T-helper 2 cell (primary cell): ENCODE measurements around the gene DNAJC8.

Experiments
- DNase-seq, 5 experiments: peaks; one replicate each; pipeline versions ENCODE4 v3.0.0 to v3.0.0-alpha.2; 2012 to 2022

The DNAJC8 gene

GRCh38 chr1:28170001-28170596 lies 62.7 kb downstream of the DNAJC8 start:
- DNase-seq, result no peak

- no peak for DNase-seq
Observed at GRCh38 chr1:28163496-28164161, 69.2 kb downstream of the DNAJC8 start.

- no peak for DNase-seq
Observed at GRCh38 chr1:28162151-28162550, 70.7 kb downstream of the DNAJC8 start.

- no peak for DNase-seq
Observed at GRCh38 chr1:28161751-28162150, 71.1 kb downstream of the DNAJC8 start.

GRCh38 chr1:28160782-28161266 lies 72.0 kb downstream of the DNAJC8 start:
- DNase-seq, result no peak

GRCh38 chr1:28159680-28160079 lies 73.1 kb downstream of the DNAJC8 start:
- no peak for DNase-seq

- DNase-seq, result no peak
Observed at GRCh38 chr1:28159243-28159642, 73.6 kb downstream of the DNAJC8 start.

- DNase-seq, result no peak
Observed at GRCh38 chr1:28157894-28158293, 74.9 kb downstream of the DNAJC8 start.

GRCh38 chr1:28156821-28157220 lies 76.0 kb downstream of the DNAJC8 start:
- DNase-seq, result no peak

- no peak for DNase-seq
Observed at GRCh38 chr1:28155628-28156027, 77.2 kb downstream of the DNAJC8 start.

GRCh38 chr1:28154078-28154594 lies 78.7 kb downstream of the DNAJC8 start:
- no peak for DNase-seq
